ENCODE data around the gene PRDM1.

Gene PRDM1

GRCh38 chr6:106118835-106119431 is 32.8 kb downstream of the PRDM1 start:
- no peak for DNase-seq

DNA sequence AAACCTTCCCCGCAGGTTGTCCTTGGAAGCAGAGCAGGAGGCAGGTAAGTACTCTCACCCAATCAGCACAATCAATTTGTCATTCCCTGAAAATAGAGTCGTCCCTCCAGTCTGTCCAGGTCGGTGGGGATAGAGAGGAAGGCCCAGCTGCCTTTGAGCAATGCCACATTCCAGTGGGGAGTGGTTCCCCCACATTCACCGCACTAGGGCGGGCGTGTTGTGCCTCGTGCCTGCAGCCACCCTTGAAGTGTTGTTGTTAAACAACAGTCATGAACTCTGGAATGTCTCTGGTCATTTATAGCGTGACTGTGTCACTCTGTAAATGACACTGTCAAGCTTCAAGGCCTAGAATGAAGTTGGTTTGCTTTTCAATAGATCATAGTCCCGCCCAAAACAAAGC is 33.4 kb downstream of the PRDM1 start:
- no peak for DNase-seq

- no peak for DNase-seq
Observed at GRCh38 chr6:106120006-106120405, 33.9 kb downstream of the PRDM1 start.

DNA sequence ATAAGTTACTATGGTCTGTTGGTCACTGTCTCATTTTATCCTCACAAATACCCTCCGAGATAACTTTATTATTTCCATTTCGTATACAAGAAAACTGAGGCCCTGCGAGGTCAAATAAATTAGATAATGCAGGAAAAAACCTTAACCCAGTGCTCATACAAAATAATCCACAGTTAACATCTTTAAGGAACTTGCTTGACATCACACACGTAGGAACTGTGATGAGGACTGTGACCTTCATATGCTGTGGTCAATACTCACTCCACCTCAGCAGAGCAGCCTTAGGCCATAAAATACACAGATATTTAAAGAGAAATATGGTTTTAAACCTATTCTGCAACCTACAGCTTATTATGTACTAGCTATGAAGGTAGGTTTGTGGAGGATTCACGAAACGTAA is 34.3 kb downstream of the PRDM1 start:
- no peak for DNase-seq

GRCh38 chr6:106122306-106122918 is 36.3 kb downstream of the PRDM1 start:
- DNase-seq = no peak

GRCh38 chr6:106122938-106123656 is 37.0 kb downstream of the PRDM1 start:
- DNase-seq = no peak

DNA sequence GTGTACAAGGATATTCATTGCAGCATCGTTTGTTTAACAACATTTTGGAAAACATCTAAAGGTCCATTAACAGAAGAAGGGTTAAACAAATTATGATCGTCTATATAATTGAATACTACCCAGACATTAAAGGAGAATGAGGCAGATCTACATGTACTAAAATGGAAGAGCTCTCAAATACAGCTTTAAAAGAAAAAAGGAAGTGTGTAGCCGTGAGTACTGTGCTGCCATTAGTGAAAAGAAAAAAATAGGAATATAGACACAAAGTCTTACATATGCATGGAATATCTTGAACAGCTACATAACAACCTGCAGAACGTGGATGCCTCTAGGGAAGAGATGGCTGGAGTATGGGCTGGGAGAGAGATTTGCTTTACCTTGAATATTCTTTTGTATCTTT is 37.9 kb downstream of the PRDM1 start:
- DNase-seq = no peak

GRCh38 chr6:106124437-106125430 is 38.6 kb downstream of the PRDM1 start:
- no peak for DNase-seq

DNA sequence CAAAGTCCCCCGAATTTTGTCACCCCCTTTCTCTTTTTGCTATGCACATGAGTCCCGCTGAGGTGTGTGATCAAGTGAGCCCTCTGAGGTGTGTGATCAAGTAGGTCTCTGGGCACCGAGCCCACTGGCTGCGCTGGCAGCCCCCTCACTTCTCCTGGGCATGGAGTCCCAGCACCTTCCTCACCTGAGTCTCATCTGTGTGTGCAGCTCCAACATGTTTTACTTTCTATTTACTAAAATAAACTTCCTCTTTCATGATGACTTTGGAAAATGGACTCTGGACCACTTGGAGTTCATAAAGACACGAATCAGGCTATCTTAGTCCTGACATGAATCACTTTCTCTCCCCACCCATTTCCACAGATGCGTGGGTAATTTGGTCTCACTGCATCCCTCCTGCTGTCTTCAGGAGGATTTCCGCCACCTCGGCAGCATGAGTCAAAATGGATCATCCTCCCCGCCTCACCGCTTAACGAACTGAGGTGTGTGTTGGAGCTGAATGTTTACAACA is 39.8 kb downstream of the PRDM1 start:
- DNase-seq = peak; percentile 44 to 49

GRCh38 chr6:106126482-106126881 is 40.3 kb downstream of the PRDM1 start:
- no peak for DNase-seq

DNA sequence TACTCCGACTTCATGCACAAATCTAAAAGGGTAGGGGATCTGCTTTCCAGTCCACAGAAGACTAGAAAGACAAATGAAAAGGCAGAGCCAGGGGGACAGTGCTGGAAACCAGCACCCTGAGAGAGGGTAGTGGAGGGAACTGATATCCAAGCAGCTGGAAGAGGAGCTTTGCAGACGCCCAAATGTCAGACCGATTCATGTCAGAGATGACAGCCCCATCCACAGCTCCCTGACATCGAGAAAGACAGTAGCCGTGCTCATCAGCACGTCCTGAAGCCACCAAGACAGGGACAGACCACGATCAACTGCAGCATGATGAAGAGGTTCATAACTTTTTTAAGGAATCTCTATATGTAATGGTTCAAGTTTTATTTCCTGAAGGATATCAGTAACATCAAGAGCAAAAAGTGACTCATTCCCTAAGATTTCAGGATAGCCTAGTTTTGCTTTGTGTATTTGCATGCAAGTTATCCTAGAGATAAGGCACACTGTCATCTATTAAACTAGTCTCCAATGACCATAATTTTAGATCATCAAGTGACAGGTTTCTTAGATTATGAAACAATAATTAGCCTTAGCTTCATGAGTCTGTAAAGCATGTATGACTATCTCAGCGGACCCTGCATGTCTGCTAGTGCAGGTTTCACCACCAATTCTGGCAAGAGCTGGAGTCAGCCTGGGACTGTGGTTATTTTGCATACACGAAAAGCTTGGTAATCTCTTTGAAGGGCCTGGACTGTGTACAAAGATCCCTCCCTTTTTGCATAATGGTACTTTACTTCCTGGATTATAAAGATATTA is 43.0 kb downstream of the PRDM1 start:
- DNase-seq = no peak

GRCh38 chr6:106132153-106132698 is 46.1 kb downstream of the PRDM1 start:
- no peak for DNase-seq

DNA sequence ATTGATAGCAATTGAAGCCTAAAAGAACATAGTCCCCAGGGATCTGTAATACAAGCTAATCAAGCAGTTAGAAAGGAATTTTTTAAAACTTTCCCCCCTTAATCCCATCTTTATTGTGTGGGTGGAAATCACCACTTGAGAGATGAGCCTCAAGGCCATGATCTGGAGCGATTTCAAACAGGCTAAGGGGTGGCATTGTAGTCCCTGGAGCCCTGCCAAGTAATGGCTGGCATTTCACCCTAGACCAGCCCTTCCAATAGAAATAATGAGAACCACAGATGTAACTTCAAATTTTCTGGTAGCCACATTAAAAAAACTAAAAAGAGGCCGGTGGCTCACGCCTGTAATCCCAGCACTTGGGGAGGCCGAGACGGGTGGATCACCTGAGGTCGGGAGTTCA is 46.9 kb downstream of the PRDM1 start:
- no peak for DNase-seq

- DNase-seq = no peak
Observed at GRCh38 chr6:106134087-106134770, 48.1 kb downstream of the PRDM1 start.

DNA sequence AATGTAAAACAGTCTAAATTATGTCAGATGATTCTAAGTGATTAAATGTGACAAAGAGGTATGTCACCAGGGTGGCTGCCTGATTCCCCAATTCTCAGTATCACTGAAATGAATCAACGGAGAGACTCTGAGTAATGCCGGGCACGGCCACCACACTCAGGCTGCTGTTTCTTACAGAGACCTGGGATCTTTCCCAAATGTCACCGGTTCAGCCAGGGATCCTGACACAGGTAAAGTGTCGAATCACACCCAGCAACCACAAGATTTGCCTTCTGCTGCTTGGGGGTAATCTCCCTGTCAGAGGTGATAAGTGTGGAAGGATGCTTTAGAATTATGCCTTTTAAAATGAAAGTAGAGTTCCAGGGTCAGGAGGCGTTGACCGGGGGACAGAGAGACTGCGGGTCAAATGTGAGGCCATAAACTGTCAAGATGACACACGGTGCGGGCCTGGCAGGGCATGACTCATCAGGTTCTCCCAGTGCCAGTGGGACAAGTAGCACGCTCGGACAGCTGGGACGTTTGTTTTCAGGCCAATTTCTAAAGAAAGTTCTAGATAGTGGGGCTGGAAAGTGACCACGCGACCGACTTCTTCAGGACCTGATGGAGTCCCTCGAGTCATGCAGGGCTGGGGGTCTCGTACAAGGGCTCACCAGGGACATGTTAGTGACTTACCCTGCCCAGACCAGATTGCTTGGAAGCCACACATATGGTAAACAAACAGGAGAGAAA is 48.9 kb downstream of the PRDM1 start:
- DNase-seq = no peak

DNA sequence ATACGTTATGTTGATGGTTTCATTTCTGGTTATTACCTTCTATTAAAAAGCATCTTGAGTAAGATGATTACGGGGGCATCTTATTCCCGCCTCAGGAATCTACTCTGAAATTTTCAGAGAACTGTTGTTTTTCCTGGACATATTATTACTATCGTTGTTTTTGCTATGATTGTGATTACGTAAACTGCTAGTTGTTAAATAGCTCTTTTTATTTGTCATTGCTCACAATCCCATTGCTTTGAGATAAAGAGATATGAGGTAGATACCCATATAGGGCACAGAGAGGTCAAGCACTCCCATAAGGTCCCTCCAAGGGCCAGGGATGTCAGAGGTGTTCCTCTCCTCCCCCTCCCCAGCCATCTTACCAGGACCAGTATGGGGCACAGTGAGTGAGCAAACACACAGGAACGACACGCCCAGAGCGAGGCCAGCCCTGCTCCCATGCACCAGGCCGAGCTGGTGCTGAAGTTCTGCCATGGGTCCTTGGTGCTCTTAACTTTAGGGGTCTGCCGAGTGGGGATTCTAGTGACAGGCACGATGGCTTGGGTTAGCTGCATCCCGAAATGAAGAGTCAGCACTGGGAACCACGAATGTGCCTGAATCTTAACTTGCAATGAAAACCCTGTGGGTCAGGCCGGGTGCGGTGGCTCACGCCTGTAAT is 49.9 kb downstream of the PRDM1 start:
- DNase-seq = no peak

DNA sequence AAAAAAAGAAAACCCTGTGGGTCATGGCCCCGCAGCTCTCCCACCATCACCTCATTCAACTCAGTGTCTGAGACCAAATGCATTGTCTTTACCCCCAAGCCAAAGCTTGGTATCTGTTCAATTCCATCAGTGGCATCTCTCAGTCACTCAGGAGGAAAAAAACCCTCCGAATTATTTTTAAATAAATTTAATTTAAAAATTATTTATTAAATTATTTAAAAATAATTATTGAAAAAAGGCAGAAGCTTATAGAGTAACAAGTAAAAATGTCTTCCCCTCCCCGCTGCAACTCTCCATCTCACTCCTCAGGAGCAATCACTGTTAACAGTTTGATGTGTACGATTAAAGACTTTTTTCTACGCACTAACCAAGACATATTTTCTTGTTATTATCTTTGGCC is 50.7 kb downstream of the PRDM1 start:
- no peak for DNase-seq

DNA sequence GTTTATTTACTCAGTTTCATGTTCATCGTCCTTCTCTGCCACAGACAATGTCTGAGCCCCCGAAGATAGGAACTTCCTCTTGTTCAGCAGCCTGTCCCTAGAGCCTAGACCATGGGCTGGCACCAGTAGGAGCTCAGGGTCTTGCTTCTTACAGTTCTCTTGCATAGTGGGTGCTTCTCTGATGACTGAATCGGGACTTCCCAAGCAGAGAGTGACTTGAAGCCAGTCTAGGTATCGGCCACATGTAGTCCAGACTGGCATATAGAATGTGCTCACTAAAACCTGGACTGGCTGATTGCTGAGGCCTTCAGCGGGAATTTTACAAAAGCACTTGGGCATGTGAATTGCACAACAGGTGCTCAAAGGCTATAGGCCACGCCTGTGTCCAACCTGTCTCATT is 52.0 kb downstream of the PRDM1 start:
- DNase-seq = no peak

GRCh38 chr6:106141441-106142237 is 55.5 kb downstream of the PRDM1 start:
- peak; percentile 55 to 56 for DNase-seq
